ENCODE data around the gene GPC6.

Gene GPC6

DNA sequence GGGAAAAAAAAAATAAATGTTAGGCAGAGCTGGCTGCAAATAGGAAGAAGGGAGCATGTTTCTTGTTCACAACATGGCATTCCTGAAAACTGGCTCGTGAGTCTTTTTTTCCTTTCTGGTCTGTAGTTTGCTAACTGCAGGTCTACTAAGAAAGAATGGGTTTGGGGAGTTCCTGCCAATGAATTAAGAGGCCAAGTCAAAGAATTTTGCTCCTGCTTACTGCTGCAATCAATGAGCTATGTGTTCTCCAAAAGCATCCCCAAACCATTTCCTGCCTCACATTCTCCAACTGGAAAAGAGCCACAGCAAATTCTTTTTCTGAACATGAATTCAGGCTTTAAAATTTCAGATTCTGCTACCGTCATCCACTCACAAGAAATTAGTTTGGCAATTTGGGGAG, 1164.3 kb downstream of the GPC6 start:
- DNase-seq: no peak

GRCh38 chr13:94394723-94395122, 1168.1 kb downstream of the GPC6 start:
- no peak for DNase-seq

GRCh38 chr13:94395860-94396259, 1169.3 kb downstream of the GPC6 start:
- no peak for DNase-seq

GRCh38 chr13:94399812-94400211, 1173.2 kb downstream of the GPC6 start:
- no peak for DNase-seq

DNA sequence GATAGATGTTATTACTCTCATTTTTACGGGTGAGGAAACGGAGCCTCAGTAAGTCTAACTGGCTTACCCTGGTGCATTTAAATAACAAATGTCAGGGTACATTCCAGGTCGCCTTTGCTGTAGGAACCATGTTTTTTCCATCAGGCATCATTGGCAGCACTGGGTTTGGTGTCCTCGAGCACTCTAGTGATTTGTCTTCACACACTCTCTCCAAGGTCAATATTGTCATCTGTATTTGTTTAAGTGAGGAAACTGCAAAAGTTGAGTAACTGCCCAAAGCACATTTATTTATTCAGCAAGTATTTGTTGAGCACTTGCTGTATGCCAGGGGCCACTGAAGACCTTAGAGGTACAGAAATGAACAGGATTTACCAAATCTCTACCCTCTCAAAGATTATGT, 1174.3 kb downstream of the GPC6 start:
- DNase-seq: no peak

DNA sequence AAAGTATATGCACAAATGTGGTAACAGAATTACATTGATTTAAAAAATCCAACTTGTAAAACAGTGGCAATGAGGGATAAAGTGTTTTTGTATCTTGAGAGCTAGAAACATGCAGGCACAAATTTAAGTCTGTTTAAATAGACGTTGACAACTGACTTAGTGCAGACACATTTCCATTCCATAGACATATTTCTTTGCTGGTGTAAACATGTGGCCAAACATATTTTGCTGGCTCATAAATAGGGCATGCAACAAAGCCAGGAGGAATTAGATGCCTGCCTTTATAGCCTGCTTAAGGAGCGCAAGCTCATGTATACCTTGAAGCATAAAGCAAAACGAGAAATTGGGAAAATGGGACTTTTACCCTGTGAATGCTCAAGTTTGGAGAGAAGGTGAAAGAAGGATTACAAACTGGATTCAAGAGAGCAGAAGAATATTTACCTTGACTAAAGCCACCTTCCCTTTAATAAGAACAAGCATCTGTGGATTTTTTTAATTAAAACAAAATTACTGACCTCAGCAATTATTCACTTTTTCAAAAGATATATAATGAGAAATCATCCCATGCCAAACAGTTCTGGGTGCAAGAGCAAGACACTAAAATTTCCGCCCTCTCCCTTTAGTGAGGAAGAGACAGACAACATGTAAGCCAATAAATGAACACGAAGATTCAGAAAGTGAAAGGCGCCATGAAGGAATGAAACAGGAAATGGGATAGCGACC, 1181.9 kb downstream of the GPC6 start:
- no peak for DNase-seq

DNA sequence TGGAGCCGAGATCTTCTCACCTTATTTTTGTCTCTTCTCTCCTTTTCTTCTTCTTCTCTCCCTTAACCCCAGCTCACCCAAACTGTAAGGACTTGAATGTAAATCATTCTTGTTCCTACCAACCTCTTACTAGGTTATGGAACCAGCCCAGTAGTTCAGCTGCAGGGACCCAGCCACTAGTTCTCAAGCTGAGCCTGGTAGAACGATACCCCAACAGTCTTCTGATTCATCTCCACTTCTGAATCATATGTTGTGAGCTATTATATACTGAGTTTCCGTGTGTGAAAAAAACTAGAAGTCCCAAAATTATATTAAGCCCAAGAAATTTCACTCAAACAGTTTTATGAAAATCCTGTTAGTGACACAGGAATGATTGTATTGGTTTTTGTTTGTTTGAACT, 1185.1 kb downstream of the GPC6 start:
- no peak for DNase-seq

GRCh38 chr13:94412870-94413597, 1186.4 kb downstream of the GPC6 start:
- DNase-seq: no peak

- DNase-seq: no peak
Measured at GRCh38 chr13:94413598-94413944, 1187.0 kb downstream of the GPC6 start.

DNA sequence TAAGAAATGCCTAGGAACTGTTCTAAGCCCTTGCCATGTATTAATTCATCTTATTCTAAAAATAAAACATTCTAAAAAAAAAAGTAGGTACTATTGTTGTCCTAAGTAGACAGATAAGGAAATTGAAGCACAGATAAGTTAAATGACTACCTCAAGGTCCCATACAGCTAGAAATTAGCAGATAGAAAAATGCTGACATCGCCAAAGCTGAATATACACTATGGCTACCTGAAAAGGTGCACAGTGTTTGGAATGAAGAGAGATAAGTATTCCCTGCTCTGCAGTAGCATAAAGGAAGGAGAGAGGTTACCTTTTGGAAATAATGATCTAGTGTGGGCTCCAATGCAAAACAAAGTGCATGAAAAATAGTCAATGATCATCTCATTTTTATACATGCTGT, 1187.5 kb downstream of the GPC6 start:
- DNase-seq: no peak

DNA sequence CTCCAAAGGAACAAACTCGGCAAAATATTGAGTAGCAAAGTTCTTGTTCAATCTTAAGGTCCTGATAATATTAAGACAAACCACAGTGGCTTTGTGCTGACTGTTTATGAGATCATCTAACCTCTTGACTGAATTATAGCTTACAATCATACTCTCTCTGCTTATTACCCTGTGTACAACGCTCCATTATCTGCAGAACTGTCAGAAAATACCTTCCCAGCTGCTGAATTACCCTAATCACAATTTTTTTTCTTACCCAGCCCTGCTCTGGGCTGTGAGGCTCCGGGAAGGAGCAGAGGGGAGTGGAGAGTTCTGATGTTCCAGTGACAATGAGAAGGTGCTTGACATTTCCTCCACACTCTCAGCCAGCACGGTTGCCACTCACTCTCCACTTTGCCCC, 1188.1 kb downstream of the GPC6 start:
- DNase-seq: no peak

GRCh38 chr13:94415500-94416237, 1189.1 kb downstream of the GPC6 start:
- DNase-seq: no peak

DNA sequence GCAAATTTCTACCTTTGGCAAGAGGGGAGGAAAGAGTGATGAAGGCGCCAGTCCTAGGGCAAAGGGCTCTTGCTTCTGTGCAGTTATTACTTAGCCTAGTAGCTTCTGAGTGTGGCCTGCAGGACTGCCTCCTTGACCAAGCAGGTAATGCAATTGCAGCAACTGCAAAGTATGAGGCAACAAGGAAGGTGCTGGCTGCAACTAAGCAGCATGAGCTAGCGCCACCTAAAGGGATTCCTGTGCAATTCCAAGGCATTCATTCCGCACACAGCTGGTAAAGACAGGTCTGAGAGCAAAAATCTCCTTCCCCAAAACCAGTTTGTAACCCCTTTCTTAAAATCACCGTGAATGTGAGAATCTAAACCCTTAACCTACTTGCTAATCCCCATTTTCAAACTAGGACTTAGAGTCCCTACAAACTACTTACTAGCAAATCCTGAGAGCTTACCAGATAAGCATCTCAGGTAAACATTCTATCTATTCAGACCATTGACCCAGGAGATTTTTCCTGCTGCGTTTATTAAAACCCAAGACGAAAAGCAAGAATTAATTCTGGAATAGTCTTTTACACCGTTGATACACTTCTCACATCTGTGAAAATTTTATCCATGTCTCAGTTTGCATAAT, 1190.0 kb downstream of the GPC6 start:
- DNase-seq: peak; percentile 6

GRCh38 chr13:94417294-94417693, 1190.7 kb downstream of the GPC6 start:
- no peak for DNase-seq

GRCh38 chr13:94419304-94419924, 1192.8 kb downstream of the GPC6 start:
- DNase-seq: peak; percentile 46

DNA sequence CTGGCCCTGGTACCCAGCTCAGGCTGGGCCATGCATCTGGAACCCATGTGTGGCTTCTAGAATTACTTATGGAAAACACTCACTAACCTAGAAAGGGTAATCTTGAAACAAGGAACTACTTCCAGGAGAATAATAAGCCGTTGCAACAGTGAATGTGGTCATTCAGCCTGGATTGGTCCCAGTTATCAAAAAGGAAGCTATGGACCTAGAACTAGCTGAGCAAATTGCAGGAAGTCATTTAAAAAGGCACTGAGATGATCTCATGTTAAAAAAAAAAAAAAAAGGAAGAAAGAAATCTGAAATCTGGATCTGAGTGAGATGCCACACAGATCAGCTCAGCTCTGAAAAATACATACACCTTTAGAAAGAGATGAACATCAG, 1193.3 kb downstream of the GPC6 start:
- no peak for DNase-seq

DNA sequence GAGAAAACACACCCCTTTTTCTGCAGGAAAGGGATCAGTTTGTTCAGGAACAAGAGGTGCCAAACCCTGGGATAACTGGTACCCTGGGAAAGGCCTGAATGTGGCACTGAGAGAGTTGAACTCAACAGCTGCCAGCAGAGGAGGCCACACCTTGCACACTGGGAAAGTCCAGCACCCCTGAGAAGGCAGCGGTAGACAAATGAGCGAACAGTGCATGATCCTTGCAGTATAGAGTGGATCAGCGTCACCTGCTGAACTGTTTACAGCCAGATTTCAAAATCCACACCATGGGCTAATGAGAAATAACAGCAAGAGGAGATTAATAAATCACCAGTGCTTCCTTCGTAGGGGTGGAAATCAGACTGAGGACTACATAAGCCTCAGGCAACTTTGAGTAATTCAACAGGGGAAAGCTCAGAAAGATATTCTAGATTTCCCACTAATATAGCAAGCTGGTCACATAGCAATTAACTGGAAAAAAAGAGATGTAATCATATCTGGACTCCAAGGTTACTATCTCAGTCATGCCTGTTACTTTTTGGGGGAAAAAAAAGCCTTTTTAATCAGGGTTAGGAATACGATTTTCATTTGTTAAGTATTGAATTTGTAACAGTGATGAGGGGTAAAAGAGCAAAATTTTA, 1200.8 kb downstream of the GPC6 start:
- DNase-seq: no peak

DNA sequence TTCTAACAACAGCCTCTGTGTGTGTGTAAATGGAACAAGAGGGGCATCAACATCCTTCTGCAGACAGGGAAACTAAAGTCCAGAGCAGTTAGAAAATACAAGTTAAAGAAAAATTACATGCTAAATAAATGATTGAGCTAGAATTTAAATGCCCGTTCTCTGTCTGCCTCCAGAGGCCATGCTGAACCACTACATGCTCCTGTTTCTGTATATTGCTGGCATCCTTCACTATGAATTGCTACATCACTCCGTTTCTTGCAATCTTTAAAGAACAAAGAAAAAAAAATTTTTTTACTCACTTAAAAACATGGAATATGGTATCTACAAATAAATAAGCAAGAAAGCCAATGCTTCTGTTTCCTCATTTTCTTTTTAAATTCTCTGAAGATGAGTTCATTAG, 1205.0 kb downstream of the GPC6 start:
- DNase-seq: no peak

DNA sequence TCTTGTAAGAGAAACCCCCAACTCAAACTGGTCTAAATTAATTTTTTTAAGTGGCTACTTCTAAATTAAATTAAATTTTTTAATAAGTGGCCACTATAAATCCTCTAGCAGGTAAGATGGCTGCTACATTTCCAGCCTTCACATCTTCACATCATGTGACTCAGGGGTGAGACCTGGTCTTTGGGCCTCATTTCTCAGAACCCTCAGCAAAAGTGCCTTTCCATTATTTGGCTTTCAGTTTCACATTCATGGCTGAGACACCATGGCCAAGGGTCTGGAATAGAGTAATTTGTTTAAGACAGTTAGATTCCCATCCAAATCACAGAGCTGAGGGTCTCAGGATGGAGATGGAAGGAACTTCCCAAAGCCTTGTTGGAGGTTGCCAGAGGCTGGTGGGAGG, 1205.4 kb downstream of the GPC6 start:
- DNase-seq: no peak

DNA sequence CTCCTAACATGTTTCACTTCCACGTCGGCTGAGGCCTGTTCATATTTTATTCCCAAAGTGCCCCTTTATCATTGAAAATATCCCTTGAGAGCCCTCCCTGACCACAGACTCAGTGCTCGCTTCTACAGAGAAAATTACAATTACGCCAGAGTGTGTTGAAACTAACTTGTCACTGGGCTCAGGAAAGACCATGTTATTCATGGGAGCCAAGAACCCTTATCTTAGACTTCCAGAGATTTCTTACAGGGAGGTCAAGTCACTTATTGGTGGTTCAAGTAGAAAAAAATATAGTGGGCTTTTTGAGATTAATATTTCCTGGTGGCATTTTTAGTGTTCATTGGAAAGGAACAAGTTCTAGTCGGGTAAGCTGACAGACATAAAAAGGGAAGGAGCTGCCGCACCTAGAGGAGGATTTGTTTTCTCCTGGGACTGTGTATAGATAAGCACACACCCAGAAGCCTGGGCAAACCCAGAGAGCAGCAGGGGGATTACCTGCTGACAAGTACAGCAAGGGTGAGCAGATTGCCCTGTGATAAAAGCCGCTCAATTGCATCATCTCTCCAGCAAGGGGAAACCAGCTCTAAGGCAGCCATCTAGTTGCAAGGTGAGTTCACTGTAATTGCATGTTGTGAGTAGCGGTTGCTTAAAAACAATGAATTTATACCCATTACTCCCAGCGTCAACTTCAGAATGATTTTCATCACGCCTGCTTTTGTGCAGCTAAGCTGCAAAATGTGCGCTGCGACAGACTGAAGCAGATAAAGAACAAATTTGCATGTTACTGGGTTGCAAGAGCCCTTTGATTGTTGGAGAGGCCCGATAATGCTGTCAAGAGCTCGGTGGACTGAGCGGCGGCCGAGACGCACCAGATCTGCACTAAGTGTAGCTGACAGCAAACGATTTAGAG, 1206.7 kb downstream of the GPC6 start:
- DNase-seq: no peak

DNA sequence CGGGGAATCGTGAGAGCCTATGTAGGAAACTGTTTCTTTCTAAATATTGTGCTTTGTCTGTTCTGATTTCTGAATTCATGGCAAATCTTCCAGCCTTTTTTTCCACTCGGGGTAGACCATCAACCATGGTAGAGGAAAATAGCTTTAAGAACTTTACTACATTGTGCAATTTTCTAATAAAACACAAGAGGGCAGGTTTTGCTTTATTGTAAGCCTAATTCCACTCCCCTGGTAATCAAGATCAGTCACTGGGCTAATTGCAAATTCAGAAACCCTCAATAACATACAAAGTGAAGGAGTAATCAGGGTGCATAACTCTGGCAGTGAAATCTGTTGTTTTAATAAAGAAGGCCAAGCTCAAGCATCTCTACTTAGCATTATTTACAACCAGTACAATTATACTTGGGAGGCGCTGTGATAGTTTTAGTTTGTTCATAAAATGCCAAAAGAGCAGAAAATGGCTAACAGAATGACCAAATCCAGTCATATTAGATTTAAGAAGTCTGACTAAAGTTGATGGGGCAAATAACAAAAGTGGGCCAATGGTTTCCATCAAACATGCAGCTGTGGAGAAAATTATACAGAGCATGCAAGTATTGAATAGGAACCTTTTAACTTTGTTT, 1209.1 kb downstream of the GPC6 start:
- DNase-seq: peak; percentile 48

Measured in fibroblast of skin of back (primary cell).